ENCODE results near the gene LRR1. TPM values are rescaled to one million over a fixed set of nuclear protein-coding genes. Genes with fewer than 3 reads are reported as not detected.

LRR1 gene
- total RNA-seq, 2 experiments from 2014 or later, result 6.2 to 7.3 TPM

Other genes with a start within 250 kb of the LRR1 start
- gene RPS29, start 12.6 kb upstream of the LRR1 start, total RNA-seq, result 1,000 to 10,000 TPM; 3,843 to 3,876 TPM
- 100 to 1,000 TPM; 302 to 318 TPM for gene RPL36AL, start 21.7 kb downstream of the LRR1 start, total RNA-seq
- gene MGAT2, start 21.9 kb downstream of the LRR1 start, total RNA-seq, result 10 to 100 TPM; 22.6 to 24.0 TPM
- 10 to 100 TPM in 1 of 2 experiments, 1 to 10 TPM in 1; 9.3 to 11.7 TPM for gene DNAAF2, start 36.3 kb downstream of the LRR1 start, total RNA-seq
- under 1 TPM; 0.33 to 0.79 TPM for gene POLE2, start 89.3 kb downstream of the LRR1 start, total RNA-seq
- 10 to 100 TPM in 1 of 2 experiments, 1 to 10 TPM in 1; 8.5 to 11.0 TPM for gene KLHDC1, start 94.2 kb downstream of the LRR1 start, total RNA-seq
- gene KLHDC2, start 169.2 kb downstream of the LRR1 start, total RNA-seq, result 100 to 1,000 TPM; 121 to 122 TPM